ENCODE data around the gene RO60.

Gene RO60

DNA sequence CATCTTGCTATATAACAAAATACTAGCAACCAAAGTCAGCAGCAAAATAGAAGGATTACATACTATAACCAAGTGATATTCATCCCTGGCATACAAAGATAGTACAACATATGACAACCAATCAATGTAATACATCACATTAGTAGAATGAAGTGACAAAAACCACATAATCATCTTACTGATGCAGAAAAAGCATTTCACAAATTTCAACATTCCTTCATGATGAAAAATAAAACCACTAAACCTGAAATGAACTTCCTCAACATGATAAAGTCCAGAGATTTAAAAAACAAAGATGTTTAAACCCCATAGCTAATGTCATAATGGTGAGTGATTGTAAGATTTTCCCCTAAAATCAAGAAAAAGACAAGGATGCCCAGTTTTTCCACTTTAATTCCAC, 18.6 kb downstream of the RO60 start:
- Mint-ChIP-seq H3K36me3 (ENCODE audit: low read depth) (peaks cover 84% of the 10 kb centered on the region), H3K4me1 (no peaks in the 10 kb centered on the region), H3K27me3 (ENCODE audit: low read depth) (no peaks in the 10 kb centered on the region)

DNA sequence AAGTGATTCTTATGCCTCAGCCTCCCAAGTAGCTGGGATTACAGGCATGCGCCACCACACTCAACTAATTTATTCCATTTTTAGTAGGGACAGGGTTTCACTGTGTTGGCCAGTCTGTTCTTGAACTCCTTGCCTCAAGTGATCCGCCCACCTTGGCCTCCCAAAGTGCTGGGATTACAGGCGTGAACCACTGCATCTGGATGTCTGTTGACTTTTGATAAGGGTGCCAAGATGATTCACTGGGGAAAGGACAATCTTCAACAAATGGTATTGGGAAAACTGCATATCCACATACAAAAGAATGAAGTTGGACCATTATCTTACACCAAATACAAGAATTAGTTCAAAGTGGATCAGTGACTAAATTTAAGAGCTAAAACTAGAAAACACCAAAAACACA, 19.8 kb downstream of the RO60 start:
- no peak overlapping the region for H3K27ac Mint-ChIP-seq
- TF ChIP-seq, protein P1, sequence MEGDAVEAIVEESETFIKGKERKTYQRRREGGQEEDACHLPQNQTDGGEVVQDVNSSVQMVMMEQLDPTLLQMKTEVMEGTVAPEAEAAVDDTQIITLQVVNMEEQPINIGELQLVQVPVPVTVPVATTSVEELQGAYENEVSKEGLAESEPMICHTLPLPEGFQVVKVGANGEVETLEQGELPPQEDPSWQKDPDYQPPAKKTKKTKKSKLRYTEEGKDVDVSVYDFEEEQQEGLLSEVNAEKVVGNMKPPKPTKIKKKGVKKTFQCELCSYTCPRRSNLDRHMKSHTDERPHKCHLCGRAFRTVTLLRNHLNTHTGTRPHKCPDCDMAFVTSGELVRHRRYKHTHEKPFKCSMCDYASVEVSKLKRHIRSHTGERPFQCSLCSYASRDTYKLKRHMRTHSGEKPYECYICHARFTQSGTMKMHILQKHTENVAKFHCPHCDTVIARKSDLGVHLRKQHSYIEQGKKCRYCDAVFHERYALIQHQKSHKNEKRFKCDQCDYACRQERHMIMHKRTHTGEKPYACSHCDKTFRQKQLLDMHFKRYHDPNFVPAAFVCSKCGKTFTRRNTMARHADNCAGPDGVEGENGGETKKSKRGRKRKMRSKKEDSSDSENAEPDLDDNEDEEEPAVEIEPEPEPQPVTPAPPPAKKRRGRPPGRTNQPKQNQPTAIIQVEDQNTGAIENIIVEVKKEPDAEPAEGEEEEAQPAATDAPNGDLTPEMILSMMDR (IDR thresholded peaks at IDR 0.05; ENCODE audit: unreplicated experiment in 3 of 3) = no peak
- H3K27me3 Mint-ChIP-seq (ENCODE audit: low read depth) = no peaks in the 10 kb centered on the region
- H3K4me3 Mint-ChIP-seq = no peak overlapping the region
- peaks cover 22% of the 10 kb centered on the region for H3K9me3 Mint-ChIP-seq
- no peaks in the 10 kb centered on the region for H3K4me1 Mint-ChIP-seq
- peaks cover 88% of the 10 kb centered on the region for H3K36me3 Mint-ChIP-seq (ENCODE audit: low read depth)

More for the DNA sequence above, 18.6 kb downstream of the RO60 start:
- no peak overlapping the region for H3K27ac Mint-ChIP-seq
- H3K9me3 Mint-ChIP-seq = peaks cover 22% of the 10 kb centered on the region
- TF ChIP-seq, protein P1 (IDR thresholded peaks at IDR 0.05; ENCODE audit: unreplicated experiment in 3 of 3) = no peak
- no peak overlapping the region for H3K4me3 Mint-ChIP-seq

DNA sequence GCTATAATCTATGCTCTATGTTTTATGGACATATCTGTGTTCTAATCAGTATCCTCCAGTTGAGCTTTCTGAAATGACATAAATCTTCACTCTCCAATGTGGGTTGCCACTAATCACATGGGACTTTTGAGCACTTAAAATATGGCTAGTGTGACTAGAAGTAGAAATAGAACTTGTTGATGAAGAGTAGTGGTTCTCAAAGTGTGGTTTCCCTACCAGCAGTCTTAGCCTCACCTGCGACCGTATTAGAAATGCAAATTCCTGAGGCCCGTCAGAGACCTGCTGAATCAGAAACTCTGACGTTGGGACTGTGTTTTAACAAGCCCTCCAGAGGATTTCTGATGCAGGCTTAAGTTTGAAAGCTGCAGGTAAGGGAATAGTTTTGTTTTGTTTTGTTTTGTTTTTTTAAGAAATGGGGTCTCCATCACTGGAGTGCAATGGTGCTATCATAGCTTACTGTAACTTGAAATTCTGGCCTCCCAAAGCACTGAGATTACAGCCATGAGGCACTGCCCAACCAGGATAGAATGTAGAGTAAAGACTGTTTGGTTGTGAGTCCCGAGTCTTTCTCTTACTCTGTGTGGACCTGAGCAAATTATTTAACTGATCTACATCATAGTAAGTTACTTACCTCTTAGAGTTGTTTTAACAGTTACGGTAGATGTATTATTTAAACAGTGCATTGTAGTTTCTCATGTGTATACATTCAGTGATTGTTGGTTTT, 24.1 kb downstream of the RO60 start:
- TF ChIP-seq, protein P1 (IDR thresholded peaks at IDR 0.05; ENCODE audit: unreplicated experiment in 3 of 3) = no peak
- Mint-ChIP-seq H3K36me3 (ENCODE audit: low read depth) (peaks cover 64% of the 10 kb centered on the region), H3K4me1 (no peaks in the 10 kb centered on the region), H3K27ac (no peak overlapping the region), H3K9me3 (peaks cover 9% of the 10 kb centered on the region), H3K4me3 (no peak overlapping the region), H3K27me3 (ENCODE audit: low read depth) (no peaks in the 10 kb centered on the region)

DNA sequence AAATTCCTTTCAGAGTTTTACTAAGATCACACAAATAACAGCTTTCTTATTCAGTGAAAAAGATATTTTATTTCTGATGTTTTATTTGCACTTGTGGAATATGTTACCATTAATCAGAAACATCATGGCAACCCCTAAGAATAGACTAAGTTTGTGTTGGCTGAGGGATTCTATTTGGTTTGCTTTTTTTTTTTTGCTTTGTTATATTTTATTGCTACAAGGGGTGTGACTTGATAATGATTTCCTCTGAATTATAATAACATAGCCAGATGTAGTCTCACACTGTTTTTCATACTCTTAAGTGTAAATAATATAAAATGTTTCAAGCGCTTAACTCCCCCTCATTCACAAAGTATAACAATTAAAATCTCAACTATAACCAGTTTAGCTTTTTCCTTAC, 25.9 kb downstream of the RO60 start:
- Mint-ChIP-seq H3K4me1 (no peaks in the 10 kb centered on the region), H3K9me3 (no peaks in the 10 kb centered on the region), H3K27me3 (ENCODE audit: low read depth) (no peaks in the 10 kb centered on the region), H3K36me3 (ENCODE audit: low read depth) (peaks cover 55% of the 10 kb centered on the region), H3K4me3 (no peak overlapping the region), H3K27ac (no peak overlapping the region)
- TF ChIP-seq, protein P1 (IDR thresholded peaks at IDR 0.05; ENCODE audit: unreplicated experiment in 3 of 3) = no peak

- H3K4me1 Mint-ChIP-seq = no peaks in the 10 kb centered on the region
- H3K9me3 Mint-ChIP-seq = no peaks in the 10 kb centered on the region
- TF ChIP-seq, protein P1 (IDR thresholded peaks at IDR 0.05; ENCODE audit: unreplicated experiment in 3 of 3) = no peak
- no peak overlapping the region for H3K27ac Mint-ChIP-seq
- no peaks in the 10 kb centered on the region for H3K27me3 Mint-ChIP-seq (ENCODE audit: low read depth)
- H3K36me3 Mint-ChIP-seq (ENCODE audit: low read depth) = peaks cover 51% of the 10 kb centered on the region
- H3K4me3 Mint-ChIP-seq = no peak overlapping the region
Measured at GRCh38 chr1:193086342-193086741, 26.9 kb downstream of the RO60 start.

GRCh38 chr1:193087893-193088292, 28.5 kb downstream of the RO60 start:
- TF ChIP-seq, protein P1 (IDR thresholded peaks at IDR 0.05; ENCODE audit: unreplicated experiment in 3 of 3) = no peak
- Mint-ChIP-seq H3K27ac (no peak overlapping the region), H3K9me3 (no peaks in the 10 kb centered on the region), H3K27me3 (ENCODE audit: low read depth) (no peaks in the 10 kb centered on the region), H3K4me3 (no peak overlapping the region), H3K36me3 (ENCODE audit: low read depth) (peaks cover 39% of the 10 kb centered on the region), H3K4me1 (no peaks in the 10 kb centered on the region)

Data from nephron (organoid).